Cardiac muscle cell (in vitro differentiated cells and primary cell): Measurements from ENCODE around the gene ZSCAN16. TPM values are rescaled to one million over a fixed set of nuclear protein-coding genes. Genes with fewer than 3 reads are reported as not detected.
"Not testable (repeated sequence)": the region's sequence is repeated elsewhere in the genome, so short reads cannot be mapped to it uniquely, and the experiment has no call there.

Experiments used
- DNase-seq, 2 donors: peaks; one replicate each; pipeline versions ENCODE4 v3.0.0 to v3.0.0-alpha.2; 2010 to 2017; ENCODE audit warnings: low read depth in 1 of 2, low spot score in 1 of 2
- H3K27ac ChIP-seq: fragments of 200-600 bp; sonication (generic); 2 replicates; pipeline ENCODE4 v1.5.1; 2016
- H3K27me3 ChIP-seq: fragments of 200-600 bp; sonication (generic); 2 replicates; pipeline ENCODE4 v1.6.0; 2016; ENCODE audit warnings: control low read depth
- H3K36me3 ChIP-seq: fragments of 200-600 bp; sonication (generic); 2 replicates; pipeline ENCODE4 v1.5.1; 2016; ENCODE audit warnings: control low read depth
- H3K4me1 ChIP-seq: fragments of 200-600 bp; sonication (generic); 2 replicates; pipeline ENCODE4 v1.8.1; 2017; ENCODE audit warnings: low read depth, mild to moderate bottlenecking, mixed run types
- H3K4me3 ChIP-seq: fragments of 200-600 bp; sonication (generic); 2 replicates; pipeline ENCODE4 v1.5.1; 2016; ENCODE audit warnings: mild to moderate bottlenecking
- H3K9me3 ChIP-seq: fragments of 200-600 bp; sonication (generic); 2 replicates; pipeline ENCODE4 v1.5.1; 2017; ENCODE audit warnings: low read depth, mild to moderate bottlenecking, control low read depth
- polyA plus RNA-seq: library from polyadenylated mRNA; unstranded; fragments of >200 nt; fragmentation: Nextera tagmentation; extraction: Ambion mirVana; gene quantifications from 2 replicates; pipeline ENCODE4 v1.2.1, GENCODE V29; 2016
- total RNA-seq: library from RNA; depleted of rRNA; stranded (reverse); fragments of >200 nt; gene quantifications from 2 replicates; pipeline ENCODE4 v1.2.3, GENCODE V29; 2016
- TF ChIP-seq, protein P1 (sequence below): IDR thresholded peaks from 2 replicates; pipeline ENCODE4 v1.5.1; 2012; ENCODE audit warnings: low read depth, mild to moderate bottlenecking, low read length

Gene ZSCAN16
- total and polyA plus RNA-seq, 2 experiments from 2014 or later = 7.4 to 9.3 TPM

- H3K36me3 ChIP-seq = peaks cover 53% of the 10 kb centered on the region
- no peak overlapping the region for H3K4me3 ChIP-seq
- H3K27ac ChIP-seq = no peak overlapping the region
- DNase-seq = no peak
- no peaks in the 10 kb centered on the region for H3K9me3 ChIP-seq
- TF ChIP-seq, protein P1, sequence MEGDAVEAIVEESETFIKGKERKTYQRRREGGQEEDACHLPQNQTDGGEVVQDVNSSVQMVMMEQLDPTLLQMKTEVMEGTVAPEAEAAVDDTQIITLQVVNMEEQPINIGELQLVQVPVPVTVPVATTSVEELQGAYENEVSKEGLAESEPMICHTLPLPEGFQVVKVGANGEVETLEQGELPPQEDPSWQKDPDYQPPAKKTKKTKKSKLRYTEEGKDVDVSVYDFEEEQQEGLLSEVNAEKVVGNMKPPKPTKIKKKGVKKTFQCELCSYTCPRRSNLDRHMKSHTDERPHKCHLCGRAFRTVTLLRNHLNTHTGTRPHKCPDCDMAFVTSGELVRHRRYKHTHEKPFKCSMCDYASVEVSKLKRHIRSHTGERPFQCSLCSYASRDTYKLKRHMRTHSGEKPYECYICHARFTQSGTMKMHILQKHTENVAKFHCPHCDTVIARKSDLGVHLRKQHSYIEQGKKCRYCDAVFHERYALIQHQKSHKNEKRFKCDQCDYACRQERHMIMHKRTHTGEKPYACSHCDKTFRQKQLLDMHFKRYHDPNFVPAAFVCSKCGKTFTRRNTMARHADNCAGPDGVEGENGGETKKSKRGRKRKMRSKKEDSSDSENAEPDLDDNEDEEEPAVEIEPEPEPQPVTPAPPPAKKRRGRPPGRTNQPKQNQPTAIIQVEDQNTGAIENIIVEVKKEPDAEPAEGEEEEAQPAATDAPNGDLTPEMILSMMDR = no peak
- no peaks in the 10 kb centered on the region for H3K27me3 ChIP-seq
- no peaks in the 10 kb centered on the region for H3K4me1 ChIP-seq
Observed at GRCh38 chr6:28118217-28118616, 6.2 kb upstream of the ZSCAN16 start.

GRCh38 chr6:28121876-28122275, 2.5 kb upstream of the ZSCAN16 start:
- Histone ChIP-seq H3K27ac (no peak overlapping the region), H3K27me3 (no peaks in the 10 kb centered on the region), H3K9me3 (no peaks in the 10 kb centered on the region), H3K36me3 (peaks cover 44% of the 10 kb centered on the region), H3K4me3 (no peak overlapping the region), H3K4me1 (no peaks in the 10 kb centered on the region)
- DNase-seq = no peak
- TF ChIP-seq, protein P1 = no peak

DNA sequence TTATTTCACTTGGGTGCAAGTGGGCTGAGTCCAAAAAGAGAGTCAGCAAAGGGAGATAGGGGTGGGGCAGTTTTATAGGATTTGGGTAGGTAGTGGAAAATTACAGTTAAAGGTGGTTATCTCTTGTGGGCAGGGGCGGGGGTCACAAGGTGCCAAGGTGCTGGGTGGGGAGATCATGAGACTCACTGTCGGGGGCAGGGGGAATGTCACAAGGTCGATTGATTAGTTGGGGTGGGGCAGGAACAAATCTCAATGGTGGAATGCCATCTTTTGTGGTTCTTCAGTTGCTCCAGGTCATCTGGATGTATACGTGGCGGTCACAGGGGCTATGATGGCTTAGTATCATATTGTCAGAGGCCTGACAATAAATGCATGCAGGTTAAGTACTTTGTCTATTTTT, 2.1 kb upstream of the ZSCAN16 start:
- H3K36me3 ChIP-seq = peaks cover 42% of the 10 kb centered on the region
- not testable (repeated sequence) for H3K27ac ChIP-seq, H3K27me3 ChIP-seq, H3K4me3 ChIP-seq, H3K9me3 ChIP-seq, H3K4me1 ChIP-seq, DNase-seq

DNA sequence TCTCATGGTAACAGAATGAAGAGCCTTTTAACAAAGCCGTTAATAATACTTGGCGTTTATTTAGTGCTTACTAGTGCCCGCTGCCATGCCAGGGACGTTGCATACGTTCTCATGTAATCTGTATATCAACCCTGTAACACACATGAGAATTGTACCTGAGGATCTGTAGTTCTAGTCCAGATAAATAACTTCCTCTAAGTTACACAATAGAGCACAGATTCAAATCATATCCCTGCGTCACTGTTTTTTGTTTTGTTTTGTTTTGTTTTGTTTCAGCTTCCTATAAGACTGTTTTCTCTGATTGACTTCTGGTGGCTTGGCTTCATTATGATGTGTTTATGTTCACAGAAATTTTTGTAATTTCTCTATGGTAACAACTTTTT, 553 bp downstream of the ZSCAN16 start:
- Histone ChIP-seq H3K4me1 (no peaks in the 10 kb centered on the region), H3K36me3 (peaks cover 37% of the 10 kb centered on the region), H3K27me3 (no peaks in the 10 kb centered on the region), H3K4me3 (peak overlapping the region; percentile 58), H3K9me3 (no peaks in the 10 kb centered on the region), H3K27ac (no peak overlapping the region)
- TF ChIP-seq, protein P1 = no peak
- DNase-seq = no peak

DNA sequence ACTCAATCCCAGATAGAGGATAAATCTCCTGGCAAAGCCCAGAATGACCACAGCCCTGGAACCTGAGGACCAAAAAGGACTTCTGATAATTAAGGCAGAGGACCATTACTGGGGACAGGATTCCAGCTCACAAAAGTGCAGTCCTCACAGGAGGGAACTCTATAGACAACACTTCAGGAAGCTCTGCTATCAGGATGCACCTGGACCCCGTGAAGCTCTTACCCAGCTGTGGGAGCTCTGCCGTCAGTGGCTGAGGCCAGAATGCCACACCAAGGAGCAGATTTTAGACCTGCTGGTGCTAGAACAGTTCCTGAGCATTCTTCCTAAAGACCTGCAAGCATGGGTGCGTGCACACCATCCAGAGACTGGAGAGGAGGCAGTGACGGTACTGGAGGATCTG, 992 bp downstream of the ZSCAN16 start:
- H3K27ac ChIP-seq = no peak overlapping the region
- TF ChIP-seq, protein P1 = no peak
- no peak for DNase-seq
- no peaks in the 10 kb centered on the region for H3K27me3 ChIP-seq
- H3K36me3 ChIP-seq = peaks cover 35% of the 10 kb centered on the region
- H3K4me3 ChIP-seq = no peak overlapping the region
- H3K4me1 ChIP-seq = no peaks in the 10 kb centered on the region
- no peaks in the 10 kb centered on the region for H3K9me3 ChIP-seq

- TF ChIP-seq, protein P1 = peak; percentile 52
- Histone ChIP-seq H3K27ac (no peak overlapping the region), H3K4me3 (no peak overlapping the region), H3K9me3 (no peaks in the 10 kb centered on the region), H3K27me3 (no peaks in the 10 kb centered on the region), H3K36me3 (peaks cover 3% of the 10 kb centered on the region), H3K4me1 (peaks cover 14% of the 10 kb centered on the region)
- DNase-seq = peak; percentile 30 to 52
Observed at GRCh38 chr6:28134015-28134414, 9.6 kb downstream of the ZSCAN16 start.
